Measurements from ENCODE around the gene PIP5K1B. TPM values are rescaled to one million over a fixed set of nuclear protein-coding genes. Genes with fewer than 3 reads are reported as not detected.

The PIP5K1B gene
- total RNA-seq, 1 experiment from 2014 or later, result 2.5 TPM

DNA sequence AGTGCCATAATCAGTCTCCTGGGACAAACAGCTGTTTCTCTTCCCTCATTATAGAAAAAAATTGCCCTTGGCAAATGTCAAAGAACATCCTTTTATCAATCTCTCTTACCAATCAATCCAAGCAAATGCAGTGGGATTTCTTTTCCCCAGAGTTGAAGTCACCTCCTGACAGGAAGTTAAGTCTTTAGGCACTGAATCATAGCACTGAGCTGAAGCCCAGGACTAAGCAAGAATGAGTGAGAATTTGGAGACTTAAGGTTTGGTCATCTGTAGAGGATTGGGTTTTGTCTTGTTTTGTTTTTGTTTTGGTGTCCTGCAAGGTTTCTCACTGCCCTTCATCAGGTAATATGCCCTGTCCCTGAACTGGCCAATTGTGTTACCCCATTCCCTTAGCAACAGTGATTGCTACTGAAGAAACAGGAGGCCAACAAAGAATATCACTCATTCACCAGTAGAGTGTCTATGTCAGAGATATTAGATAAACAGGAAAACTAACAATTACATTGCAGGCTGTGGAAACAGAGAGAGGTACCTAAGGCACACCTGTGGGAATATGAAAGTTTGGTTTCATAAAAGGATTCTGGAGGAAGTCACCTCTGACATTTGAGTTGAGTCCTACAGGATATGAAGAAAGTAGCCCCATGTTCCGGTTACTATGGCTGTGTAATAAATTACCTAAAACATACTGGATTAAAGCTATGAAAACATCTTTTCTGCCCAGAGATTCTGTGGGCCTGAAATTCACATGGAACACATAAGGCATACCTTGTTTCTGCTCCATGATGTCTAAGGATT is 326.0 kb downstream of the PIP5K1B start:
- Histone ChIP-seq H3K27me3 (ENCODE audit: insufficient read depth, low read length) (no peaks in the 10 kb centered on the region), H2BK5ac (ENCODE audit: insufficient read length, low read length) (no peak overlapping the region), H3K56ac (ENCODE audit: insufficient read length, low read depth, low read length) (no peak overlapping the region), H3K4me2 (ENCODE audit: insufficient read depth, insufficient read length, low read length) (no peak overlapping the region), H3K4ac (ENCODE audit: low read depth, low read length) (no peak overlapping the region), H2AK5ac (ENCODE audit: insufficient read length, low read length) (no peak overlapping the region), H4K20me1 (ENCODE audit: control insufficient read depth, insufficient read depth, insufficient read length) (no peaks in the 10 kb centered on the region), H4K91ac (ENCODE audit: insufficient read length, low read depth, low read length) (no peak overlapping the region), H2BK20ac (ENCODE audit: low read depth, low read length, poor library complexity, severe bottlenecking) (no peak overlapping the region), H3K23me2 (ENCODE audit: insufficient read length, low read depth, low read length, poor library complexity, severe bottlenecking) (peaks cover 1% of the 10 kb centered on the region), H3K4me1 (ENCODE audit: insufficient read depth, low read length) (no peaks in the 10 kb centered on the region), H3K27ac (ENCODE audit: insufficient read length, low read depth, low read length) (no peak overlapping the region), H4K5ac (ENCODE audit: insufficient read length, low read depth, low read length) (no peak overlapping the region), H2BK15ac (ENCODE audit: low read depth, low read length) (no peak overlapping the region), H3T11ph (ENCODE audit: low read length) (no peak overlapping the region), H2BK120ac (ENCODE audit: low read depth, low read length, poor library complexity, severe bottlenecking) (no peak overlapping the region), H3K14ac (ENCODE audit: insufficient read depth, low read length) (no peak overlapping the region), H3K9me3 (ENCODE audit: control insufficient read depth, low read depth, low read length) (peaks cover 4% of the 10 kb centered on the region), H2BK12ac (ENCODE audit: insufficient read length, low read depth, low read length) (no peak overlapping the region), H3K23ac (ENCODE audit: insufficient read length, low read depth, low read length) (no peak overlapping the region), H4K8ac (replicated peaks; ENCODE audit: insufficient read length, low read depth, low read length) (no peak overlapping the region), H3K9ac (ENCODE audit: extremely low read depth, insufficient read length, low read length) (no peak overlapping the region), H3K79me2 (ENCODE audit: insufficient read depth, low read length) (no peaks in the 10 kb centered on the region), H3K79me1 (ENCODE audit: insufficient read depth, low read depth, low read length, poor library complexity, severe bottlenecking) (no peaks in the 10 kb centered on the region), H3K18ac (ENCODE audit: insufficient read length, low read depth, low read length) (no peak overlapping the region), H2AFZ (ENCODE audit: low read length) (no peak overlapping the region)
- Mint-ChIP-seq H3K27ac (no peak overlapping the region), H3K4me1 (peaks cover 4 to 16% of the 10 kb centered on the region in 2 experiments), H3K9me3 (peaks cover 6 to 7% of the 10 kb centered on the region in 2 experiments; a peak in 4 of 5 replicates), H3K36me3 (ENCODE audit: insufficient read depth in 1 of 3, low read depth in 3 of 3) (peaks cover 4 to 6% (median 6%) of the 10 kb centered on the region in 3 experiments; a peak in 6 of 7 replicates), H3K27me3 (ENCODE audit: low read depth) (no peaks in the 10 kb centered on the region), H3K4me3 (no peak overlapping the region)
- TF ChIP-seq, protein P1, sequence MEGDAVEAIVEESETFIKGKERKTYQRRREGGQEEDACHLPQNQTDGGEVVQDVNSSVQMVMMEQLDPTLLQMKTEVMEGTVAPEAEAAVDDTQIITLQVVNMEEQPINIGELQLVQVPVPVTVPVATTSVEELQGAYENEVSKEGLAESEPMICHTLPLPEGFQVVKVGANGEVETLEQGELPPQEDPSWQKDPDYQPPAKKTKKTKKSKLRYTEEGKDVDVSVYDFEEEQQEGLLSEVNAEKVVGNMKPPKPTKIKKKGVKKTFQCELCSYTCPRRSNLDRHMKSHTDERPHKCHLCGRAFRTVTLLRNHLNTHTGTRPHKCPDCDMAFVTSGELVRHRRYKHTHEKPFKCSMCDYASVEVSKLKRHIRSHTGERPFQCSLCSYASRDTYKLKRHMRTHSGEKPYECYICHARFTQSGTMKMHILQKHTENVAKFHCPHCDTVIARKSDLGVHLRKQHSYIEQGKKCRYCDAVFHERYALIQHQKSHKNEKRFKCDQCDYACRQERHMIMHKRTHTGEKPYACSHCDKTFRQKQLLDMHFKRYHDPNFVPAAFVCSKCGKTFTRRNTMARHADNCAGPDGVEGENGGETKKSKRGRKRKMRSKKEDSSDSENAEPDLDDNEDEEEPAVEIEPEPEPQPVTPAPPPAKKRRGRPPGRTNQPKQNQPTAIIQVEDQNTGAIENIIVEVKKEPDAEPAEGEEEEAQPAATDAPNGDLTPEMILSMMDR (conservative IDR thresholded peaks at IDR 0.05), result no peak
- no CpG with 5 or more reads among the region's 1 CpG for WGBS (ENCODE audit: extremely low coverage, insufficient read length, low lambda C conversion rate)
- no peak for DNase-seq
